LoVo (cell line): ENCODE results near the gene CA10.

Source experiments
- DNase-seq: peaks from one replicate; pipeline ENCODE4 v3.0.0-alpha.2; 2016; ENCODE audit warnings: low spot score

The CA10 gene

GRCh38 chr17:51676691-51677487 lies 481.6 kb downstream of the CA10 start:
- no peak for DNase-seq

DNA sequence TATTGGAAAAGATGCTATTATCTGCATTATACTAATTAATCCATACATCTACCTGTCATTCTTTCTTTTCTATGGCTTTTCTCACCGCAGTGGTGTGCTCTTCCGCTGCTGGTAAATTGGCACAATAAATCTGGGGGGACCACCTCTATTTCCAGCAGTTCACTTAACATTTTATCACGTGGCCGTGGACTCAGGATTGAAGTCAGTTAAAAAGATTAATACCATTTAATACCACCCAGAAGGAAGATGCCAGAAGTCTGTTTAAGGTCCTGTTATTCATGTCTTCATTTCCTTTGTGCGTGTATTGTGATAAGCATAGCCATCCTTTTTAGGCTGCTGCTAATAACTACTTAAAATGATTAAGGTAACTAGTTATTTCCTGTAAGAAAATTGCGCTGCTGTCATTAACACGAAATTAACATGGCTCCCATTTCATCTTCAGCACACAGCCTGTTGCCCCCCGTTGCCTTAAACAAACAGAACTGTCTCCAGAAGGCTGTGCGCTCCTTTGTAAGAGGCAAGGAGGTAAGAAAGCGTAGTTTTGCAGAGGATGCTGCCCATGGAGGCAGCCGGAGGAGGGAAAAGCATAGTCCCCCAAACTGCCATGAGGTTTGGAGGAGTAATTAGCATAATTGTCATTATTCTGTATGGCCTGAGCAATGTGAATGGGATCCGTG lies 483.8 kb downstream of the CA10 start:
- DNase-seq, result no peak

- no peak for DNase-seq
These were observed 485.4 kb downstream of the CA10 start for GRCh38 chr17:51673070-51673469.

DNA sequence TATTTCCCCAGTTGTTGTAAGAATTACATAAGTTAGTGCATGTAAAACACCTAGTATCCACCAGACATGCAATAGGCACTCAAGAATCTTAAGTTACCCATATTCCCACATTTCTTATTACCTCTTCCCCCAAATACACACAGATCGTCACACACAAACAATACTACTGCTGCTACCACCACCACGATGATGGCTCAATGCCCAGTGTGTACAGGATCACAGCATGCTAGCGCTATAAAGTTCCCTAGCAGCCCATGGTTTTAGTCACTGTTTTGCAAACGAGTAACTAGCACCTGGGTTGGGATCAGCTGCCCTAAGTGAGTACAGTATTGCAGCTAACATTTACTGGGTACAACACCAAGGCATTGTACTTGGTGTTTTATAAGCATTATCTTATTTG lies 486.4 kb downstream of the CA10 start:
- DNase-seq, result no peak

- DNase-seq, result no peak
These were observed 487.6 kb downstream of the CA10 start for GRCh38 chr17:51670899-51671298.

- no peak for DNase-seq
These were observed 489.6 kb downstream of the CA10 start for GRCh38 chr17:51668963-51669246.

- DNase-seq, result no peak
These were observed 490.2 kb downstream of the CA10 start for GRCh38 chr17:51668155-51668962.

- DNase-seq, result no peak
These were observed 490.8 kb downstream of the CA10 start for GRCh38 chr17:51667706-51668083.

DNA sequence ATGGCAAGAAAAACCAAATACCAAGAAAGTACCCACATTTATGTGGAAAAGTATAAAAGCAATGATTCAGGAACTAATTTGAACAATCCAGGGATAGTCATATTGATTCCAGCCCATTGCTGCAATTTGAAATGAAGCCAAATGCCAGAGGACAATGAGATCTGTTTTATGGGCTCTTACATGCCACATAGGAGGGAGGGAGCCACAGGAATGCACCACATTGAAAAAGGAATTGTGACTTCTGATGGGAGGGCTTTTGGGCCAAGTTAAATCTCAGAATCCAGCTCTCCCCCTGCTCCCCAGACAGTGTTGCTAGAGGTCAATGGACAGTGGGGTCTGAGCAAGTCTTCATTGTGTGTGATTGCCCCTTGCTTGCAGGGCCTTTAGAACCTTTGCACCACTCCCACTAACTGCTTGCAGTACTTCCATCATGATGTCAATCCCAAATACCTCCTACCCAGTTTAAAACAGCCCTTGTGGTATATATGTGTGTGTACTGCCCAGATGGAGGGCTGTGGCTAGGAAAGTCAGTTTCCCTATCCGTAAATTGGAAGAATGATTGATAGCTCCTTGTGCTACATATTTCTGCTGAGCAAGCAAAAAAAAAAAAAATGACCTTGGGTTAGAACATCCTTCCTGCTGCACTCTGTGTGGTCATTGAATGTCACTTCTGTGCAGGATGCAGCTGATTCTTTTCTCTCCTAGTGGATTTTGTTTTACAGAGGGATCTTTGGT lies 491.4 kb downstream of the CA10 start:
- no peak for DNase-seq

GRCh38 chr17:51662204-51663056 lies 496.1 kb downstream of the CA10 start:
- DNase-seq, result no peak

DNA sequence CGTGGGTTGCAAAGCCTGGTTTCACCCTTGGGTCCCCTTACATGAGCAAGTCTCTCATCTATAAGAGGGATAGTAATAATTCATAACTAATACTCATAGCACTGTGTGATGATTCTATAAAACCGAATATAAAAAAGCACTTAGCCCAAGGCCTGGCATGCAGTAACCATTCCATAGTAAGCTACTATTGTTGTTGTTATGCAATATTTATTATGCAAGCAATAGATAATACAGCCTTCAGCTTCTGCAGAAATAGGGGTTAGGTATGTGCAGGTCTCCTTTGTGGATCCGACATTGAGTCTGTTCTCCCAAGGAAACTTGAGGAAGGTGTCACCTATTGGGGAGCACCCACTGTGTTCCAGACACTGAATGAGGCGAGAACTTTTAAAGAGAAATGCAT lies 497.1 kb downstream of the CA10 start:
- no peak for DNase-seq

DNA sequence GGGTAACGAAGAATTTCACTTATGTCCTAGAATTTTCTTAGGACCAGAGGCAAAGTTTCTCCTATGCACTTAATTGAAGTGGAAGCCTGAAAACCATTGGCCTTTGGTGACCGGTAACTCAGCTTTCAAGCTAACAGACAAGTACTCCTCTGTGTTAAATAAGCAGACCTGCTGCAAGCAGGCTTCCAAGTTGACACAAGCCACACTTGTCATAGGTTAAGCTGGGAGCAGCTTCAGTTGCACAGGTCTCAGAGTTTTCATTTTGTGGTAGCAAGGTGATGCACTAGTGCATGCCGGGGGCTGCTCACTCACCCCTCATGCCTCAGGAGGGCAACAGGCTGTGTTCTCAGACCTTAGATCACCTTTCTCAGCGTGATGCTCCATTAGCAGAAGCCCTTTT lies 498.2 kb downstream of the CA10 start:
- no peak for DNase-seq

GRCh38 chr17:51657224-51657623 lies 501.3 kb downstream of the CA10 start:
- no peak for DNase-seq

DNA sequence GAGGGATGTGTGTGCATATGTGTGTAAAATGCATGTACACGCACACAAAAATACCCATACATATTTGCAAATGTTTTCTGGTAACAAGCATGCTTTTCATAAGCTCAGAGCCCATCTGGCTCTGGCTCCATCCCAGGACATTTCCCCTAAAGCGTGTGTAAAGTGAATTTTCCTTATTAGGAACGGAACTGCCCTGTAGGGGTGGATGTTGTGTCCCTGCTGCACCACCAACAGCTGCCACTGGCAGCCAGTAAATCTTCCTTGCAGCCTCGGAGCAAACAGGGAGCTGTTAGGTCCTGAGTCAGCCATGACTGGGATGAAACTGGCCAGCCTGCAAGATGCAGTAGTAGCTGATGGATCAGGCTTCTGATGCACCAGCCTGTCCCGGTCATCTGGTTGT lies 504.6 kb downstream of the CA10 start:
- no peak for DNase-seq

DNA sequence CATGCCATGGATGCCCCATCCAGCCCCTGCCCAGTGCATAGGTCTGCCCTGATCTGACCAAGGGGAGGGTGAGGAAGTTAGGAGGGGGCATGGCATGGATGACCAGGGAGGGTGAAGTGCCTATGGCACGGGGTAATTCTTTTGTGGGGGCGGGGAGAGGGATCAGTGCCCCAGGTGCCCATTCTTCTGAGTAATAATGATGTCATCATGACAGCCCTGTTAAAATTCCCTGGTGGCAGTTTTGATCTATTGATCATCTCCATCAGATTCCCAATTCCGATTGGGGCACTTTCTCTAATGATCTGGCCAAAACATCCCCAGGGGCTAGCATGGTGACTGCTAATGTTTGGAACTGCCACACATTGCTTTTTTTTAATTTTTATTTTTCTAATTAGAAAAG lies 506.0 kb downstream of the CA10 start:
- no peak for DNase-seq

GRCh38 chr17:51651513-51652298 lies 506.8 kb downstream of the CA10 start:
- DNase-seq, result no peak

GRCh38 chr17:51650772-51651171 lies 507.7 kb downstream of the CA10 start:
- DNase-seq, result no peak

- DNase-seq, result no peak
These were observed 508.3 kb downstream of the CA10 start for GRCh38 chr17:51650202-51650601.

DNA sequence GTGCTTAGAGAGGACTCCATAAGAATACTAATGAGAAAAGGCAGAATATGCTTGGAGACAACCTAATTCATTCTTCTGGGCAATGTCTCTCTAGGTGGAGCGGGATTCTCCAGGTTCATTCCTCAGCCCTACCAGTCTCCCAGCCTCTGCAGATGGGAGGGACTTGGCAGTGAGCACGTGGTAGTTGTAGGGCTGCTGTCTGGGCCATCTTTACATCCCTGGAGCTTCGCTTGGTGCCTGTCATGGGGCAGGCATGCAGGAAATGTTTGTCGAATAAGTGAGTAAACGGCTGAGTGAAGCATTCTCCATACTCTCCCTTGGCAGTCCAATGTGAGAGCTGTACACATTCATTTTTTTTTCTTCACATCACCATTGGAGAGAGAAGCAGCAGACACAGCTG lies 510.7 kb downstream of the CA10 start:
- no peak for DNase-seq

GRCh38 chr17:51647067-51647466 lies 511.4 kb downstream of the CA10 start:
- DNase-seq, result no peak

GRCh38 chr17:51646539-51646938 lies 512.0 kb downstream of the CA10 start:
- no peak for DNase-seq
